Measurements from ENCODE around the gene AQP1.

AQP1 gene

GRCh38 chr7:30965372-30965771, 53.7 kb downstream of the AQP1 start:
- Histone ChIP-seq H3K4me1 (ENCODE audit: control insufficient read depth in 2 of 2, insufficient read depth in 1 of 2, low read depth in 1 of 2, low read length in 2 of 2) (no peaks in the 10 kb centered on the region), H2BK12ac (ENCODE audit: low read length) (no peak overlapping the region), H2BK5ac (ENCODE audit: low read length) (no peak overlapping the region), H3K23ac (ENCODE audit: low read depth, low read length, poor library complexity) (no peak overlapping the region), H3K36me3 (replicated peaks in 1 of 2; ENCODE audit: control insufficient read depth in 2 of 2, insufficient read depth in 2 of 2, low read length in 2 of 2) (no peaks in the 10 kb centered on the region), H3K4me2 (ENCODE audit: insufficient read depth, low read length, poor library complexity, severe bottlenecking) (no peak overlapping the region), H3K9ac (ENCODE audit: low read depth, low read length, poor library complexity) (peak overlapping the region; percentile 25), H3K4ac (ENCODE audit: low read length) (no peak overlapping the region), H3K4me3 (ENCODE audit: low read length in 2 of 2) (no peak overlapping the region), H2AFZ (ENCODE audit: low read length) (no peak overlapping the region), H4K91ac (ENCODE audit: low read depth, low read length, poor library complexity) (no peak overlapping the region), H3K18ac (ENCODE audit: low read length) (no peak overlapping the region), H3K9me3 (replicated peaks in 1 of 2; ENCODE audit: control insufficient read depth in 2 of 2, insufficient read depth in 1 of 2, low read depth in 1 of 2, low read length in 2 of 2) (no peaks in the 10 kb centered on the region), H3K79me1 (ENCODE audit: low read depth, low read length) (no peaks in the 10 kb centered on the region), H4K8ac (ENCODE audit: low read depth, low read length) (no peak overlapping the region), H2BK120ac (ENCODE audit: low read depth, low read length) (no peak overlapping the region), H2BK15ac (ENCODE audit: low read length) (no peak overlapping the region), H3K14ac (ENCODE audit: low read length) (no peak overlapping the region), H3K27ac (replicated peaks; ENCODE audit: low read length) (no peak overlapping the region), H3K27me3 (ENCODE audit: control insufficient read depth in 3 of 3, insufficient read depth in 3 of 3, low read depth in 1 of 3, low read length in 3 of 3) (no peaks in the 10 kb centered on the region), H2AK5ac (ENCODE audit: low read depth, low read length) (no peak overlapping the region)
- no CpG with 5 or more reads among the region's 4 CpGs for WGBS, 2 donors (ENCODE audit: extremely low coverage in 2 of 2, insufficient read length in 2 of 2, insufficient replicate concordance in 1 of 2)
- DNase-seq (ENCODE audit: low spot score): no peak

- Histone ChIP-seq H2AK5ac (ENCODE audit: low read depth, low read length) (no peak overlapping the region), H4K8ac (ENCODE audit: low read depth, low read length) (no peak overlapping the region), H3K27ac (replicated peaks; ENCODE audit: low read length) (no peak overlapping the region), H3K14ac (ENCODE audit: low read length) (no peak overlapping the region), H4K91ac (ENCODE audit: low read depth, low read length, poor library complexity) (no peak overlapping the region), H3K27me3 (ENCODE audit: control insufficient read depth in 3 of 3, insufficient read depth in 3 of 3, low read depth in 1 of 3, low read length in 3 of 3) (no peaks in the 10 kb centered on the region), H3K18ac (ENCODE audit: low read length) (no peak overlapping the region), H2BK12ac (ENCODE audit: low read length) (no peak overlapping the region), H3K79me1 (ENCODE audit: low read depth, low read length) (no peaks in the 10 kb centered on the region), H3K36me3 (replicated peaks in 1 of 2; ENCODE audit: control insufficient read depth in 2 of 2, insufficient read depth in 2 of 2, low read length in 2 of 2) (no peaks in the 10 kb centered on the region), H3K9ac (ENCODE audit: low read depth, low read length, poor library complexity) (no peak overlapping the region), H2BK5ac (ENCODE audit: low read length) (no peak overlapping the region), H3K4me1 (ENCODE audit: control insufficient read depth in 2 of 2, insufficient read depth in 1 of 2, low read depth in 1 of 2, low read length in 2 of 2) (no peaks in the 10 kb centered on the region), H3K4me2 (ENCODE audit: insufficient read depth, low read length, poor library complexity, severe bottlenecking) (no peak overlapping the region), H3K4ac (ENCODE audit: low read length) (no peak overlapping the region), H2BK15ac (ENCODE audit: low read length) (no peak overlapping the region), H2AFZ (ENCODE audit: low read length) (no peak overlapping the region), H3K23ac (ENCODE audit: low read depth, low read length, poor library complexity) (no peak overlapping the region), H3K9me3 (replicated peaks in 1 of 2; ENCODE audit: control insufficient read depth in 2 of 2, insufficient read depth in 1 of 2, low read depth in 1 of 2, low read length in 2 of 2) (no peaks in the 10 kb centered on the region), H2BK120ac (ENCODE audit: low read depth, low read length) (no peak overlapping the region), H3K4me3 (ENCODE audit: low read length in 2 of 2) (no peak overlapping the region)
- no CpG with 5 or more reads among the region's 9 CpGs for WGBS, 2 donors (ENCODE audit: extremely low coverage in 2 of 2, insufficient read length in 2 of 2, insufficient replicate concordance in 1 of 2)
- no peak for DNase-seq (ENCODE audit: low spot score)
Observed at GRCh38 chr7:30965883-30966282, 54.2 kb downstream of the AQP1 start.

GRCh38 chr7:30968294-30968693, 56.6 kb downstream of the AQP1 start:
- no peaks in the 10 kb centered on the region for H3K27me3 ChIP-seq (ENCODE audit: control insufficient read depth in 3 of 3, insufficient read depth in 3 of 3, low read depth in 1 of 3, low read length in 3 of 3)
- no peak overlapping the region for H3K18ac ChIP-seq (ENCODE audit: low read length)
- no peak overlapping the region for H2BK120ac ChIP-seq (ENCODE audit: low read depth, low read length)
- no peaks in the 10 kb centered on the region for H3K36me3 ChIP-seq (replicated peaks in 1 of 2; ENCODE audit: control insufficient read depth in 2 of 2, insufficient read depth in 2 of 2, low read length in 2 of 2)
- H3K4me1 ChIP-seq (ENCODE audit: control insufficient read depth in 2 of 2, insufficient read depth in 1 of 2, low read depth in 1 of 2, low read length in 2 of 2): no peaks in the 10 kb centered on the region
- no peak overlapping the region for H2AFZ ChIP-seq (ENCODE audit: low read length)
- no peaks in the 10 kb centered on the region for H3K79me1 ChIP-seq (ENCODE audit: low read depth, low read length)
- H2BK12ac ChIP-seq (ENCODE audit: low read length): no peak overlapping the region
- H3K23ac ChIP-seq (ENCODE audit: low read depth, low read length, poor library complexity): no peak overlapping the region
- no peak overlapping the region for H2BK15ac ChIP-seq (ENCODE audit: low read length)
- H4K91ac ChIP-seq (ENCODE audit: low read depth, low read length, poor library complexity): no peak overlapping the region
- H2AK5ac ChIP-seq (ENCODE audit: low read depth, low read length): no peak overlapping the region
- H2BK5ac ChIP-seq (ENCODE audit: low read length): no peak overlapping the region
- WGBS, 2 donors (ENCODE audit: extremely low coverage in 2 of 2, insufficient read length in 2 of 2, insufficient replicate concordance in 1 of 2): no CpG with 5 or more reads among the region's 2 CpGs
- H3K9me3 ChIP-seq (replicated peaks in 1 of 2; ENCODE audit: control insufficient read depth in 2 of 2, insufficient read depth in 1 of 2, low read depth in 1 of 2, low read length in 2 of 2): no peaks in the 10 kb centered on the region
- H3K9ac ChIP-seq (ENCODE audit: low read depth, low read length, poor library complexity): no peak overlapping the region
- H3K27ac ChIP-seq (replicated peaks; ENCODE audit: low read length): no peak overlapping the region
- DNase-seq (ENCODE audit: low spot score): no peak
- no peak overlapping the region for H4K8ac ChIP-seq (ENCODE audit: low read depth, low read length)
- H3K4ac ChIP-seq (ENCODE audit: low read length): no peak overlapping the region
- no peak overlapping the region for H3K14ac ChIP-seq (ENCODE audit: low read length)
- H3K4me2 ChIP-seq (ENCODE audit: insufficient read depth, low read length, poor library complexity, severe bottlenecking): no peak overlapping the region
- no peak overlapping the region for H3K4me3 ChIP-seq (ENCODE audit: low read length in 2 of 2)

- no peak overlapping the region for H2BK120ac ChIP-seq (ENCODE audit: low read depth, low read length)
- no peaks in the 10 kb centered on the region for H3K4me1 ChIP-seq (ENCODE audit: control insufficient read depth in 2 of 2, insufficient read depth in 1 of 2, low read depth in 1 of 2, low read length in 2 of 2)
- no peak overlapping the region for H3K9ac ChIP-seq (ENCODE audit: low read depth, low read length, poor library complexity)
- no peaks in the 10 kb centered on the region for H3K9me3 ChIP-seq (replicated peaks in 1 of 2; ENCODE audit: control insufficient read depth in 2 of 2, insufficient read depth in 1 of 2, low read depth in 1 of 2, low read length in 2 of 2)
- H3K4ac ChIP-seq (ENCODE audit: low read length): no peak overlapping the region
- H3K27ac ChIP-seq (replicated peaks; ENCODE audit: low read length): no peak overlapping the region
- no peak overlapping the region for H3K4me3 ChIP-seq (ENCODE audit: low read length in 2 of 2)
- no CpG with 5 or more reads among the region's 7 CpGs for WGBS, 2 donors (ENCODE audit: extremely low coverage in 2 of 2, insufficient read length in 2 of 2, insufficient replicate concordance in 1 of 2)
- H3K23ac ChIP-seq (ENCODE audit: low read depth, low read length, poor library complexity): no peak overlapping the region
- H3K18ac ChIP-seq (ENCODE audit: low read length): peak overlapping the region; percentile 4
- H2AK5ac ChIP-seq (ENCODE audit: low read depth, low read length): no peak overlapping the region
- H2AFZ ChIP-seq (ENCODE audit: low read length): no peak overlapping the region
- H4K91ac ChIP-seq (ENCODE audit: low read depth, low read length, poor library complexity): no peak overlapping the region
- H3K14ac ChIP-seq (ENCODE audit: low read length): peak overlapping the region; percentile 21
- no peak overlapping the region for H2BK5ac ChIP-seq (ENCODE audit: low read length)
- H3K36me3 ChIP-seq (replicated peaks in 1 of 2; ENCODE audit: control insufficient read depth in 2 of 2, insufficient read depth in 2 of 2, low read length in 2 of 2): no peaks in the 10 kb centered on the region
- H4K8ac ChIP-seq (ENCODE audit: low read depth, low read length): peak overlapping the region; percentile 31
- H2BK12ac ChIP-seq (ENCODE audit: low read length): peak overlapping the region; percentile 24
- no peaks in the 10 kb centered on the region for H3K79me1 ChIP-seq (ENCODE audit: low read depth, low read length)
- no peak for DNase-seq (ENCODE audit: low spot score)
- no peak overlapping the region for H2BK15ac ChIP-seq (ENCODE audit: low read length)
- H3K4me2 ChIP-seq (ENCODE audit: insufficient read depth, low read length, poor library complexity, severe bottlenecking): no peak overlapping the region
- no peaks in the 10 kb centered on the region for H3K27me3 ChIP-seq (ENCODE audit: control insufficient read depth in 3 of 3, insufficient read depth in 3 of 3, low read depth in 1 of 3, low read length in 3 of 3)
Observed at GRCh38 chr7:30968747-30969603, 57.3 kb downstream of the AQP1 start.

Measured in neuronal stem cell (in vitro differentiated cells).